ENCODE data around the gene SLC8A1. TPM values are rescaled to one million over a fixed set of nuclear protein-coding genes. Genes with fewer than 3 reads are reported as not detected.

SLC8A1 gene
- total RNA-seq, 1 donor from 2014 or later: 4.2 TPM

GRCh38 chr2:40286721-40287120 lies 165.2 kb downstream of the SLC8A1 start:
- no peak for DNase-seq (ENCODE audit: low read depth, low spot score)
- Mint-ChIP-seq H3K27ac (ENCODE audit: unreplicated experiment) (no peak overlapping the region), H3K4me3 (no peak overlapping the region), H3K36me3 (ENCODE audit: low read depth) (no peaks in the 10 kb centered on the region), H3K27me3 (ENCODE audit: low read depth) (no peaks in the 10 kb centered on the region), H3K9me3 (no peaks in the 10 kb centered on the region), H3K4me1 (peaks cover 7% of the 10 kb centered on the region)
- no peak for TF ChIP-seq CTCF (conservative IDR thresholded peaks at IDR 0.05)

- Mint-ChIP-seq H3K4me3 (no peak overlapping the region), H3K27me3 (ENCODE audit: low read depth) (no peaks in the 10 kb centered on the region), H3K4me1 (peaks cover 7% of the 10 kb centered on the region), H3K27ac (ENCODE audit: unreplicated experiment) (no peak overlapping the region), H3K9me3 (no peaks in the 10 kb centered on the region), H3K36me3 (ENCODE audit: low read depth) (no peaks in the 10 kb centered on the region)
- no peak for TF ChIP-seq CTCF (conservative IDR thresholded peaks at IDR 0.05)
- no peak for DNase-seq (ENCODE audit: low read depth, low spot score)
Measured at GRCh38 chr2:40285391-40285790, 166.5 kb downstream of the SLC8A1 start.

GRCh38 chr2:40284797-40285196 lies 167.1 kb downstream of the SLC8A1 start:
- H3K36me3 Mint-ChIP-seq (ENCODE audit: low read depth): no peaks in the 10 kb centered on the region
- no peak overlapping the region for H3K4me3 Mint-ChIP-seq
- no peaks in the 10 kb centered on the region for H3K9me3 Mint-ChIP-seq
- TF ChIP-seq CTCF (conservative IDR thresholded peaks at IDR 0.05): no peak
- DNase-seq (ENCODE audit: low read depth, low spot score): no peak
- no peaks in the 10 kb centered on the region for H3K27me3 Mint-ChIP-seq (ENCODE audit: low read depth)
- H3K4me1 Mint-ChIP-seq: peaks cover 7% of the 10 kb centered on the region
- no peak overlapping the region for H3K27ac Mint-ChIP-seq (ENCODE audit: unreplicated experiment)

GRCh38 chr2:40283111-40283909 lies 168.6 kb downstream of the SLC8A1 start:
- Mint-ChIP-seq H3K27me3 (ENCODE audit: low read depth) (no peaks in the 10 kb centered on the region), H3K36me3 (ENCODE audit: low read depth) (no peaks in the 10 kb centered on the region), H3K4me3 (no peak overlapping the region), H3K27ac (ENCODE audit: unreplicated experiment) (no peak overlapping the region), H3K4me1 (peaks cover 7% of the 10 kb centered on the region), H3K9me3 (no peaks in the 10 kb centered on the region)
- no peak for DNase-seq (ENCODE audit: low read depth, low spot score)
- no peak for TF ChIP-seq CTCF (conservative IDR thresholded peaks at IDR 0.05)

- Mint-ChIP-seq H3K27ac (ENCODE audit: unreplicated experiment) (no peak overlapping the region), H3K9me3 (no peaks in the 10 kb centered on the region), H3K27me3 (ENCODE audit: low read depth) (no peaks in the 10 kb centered on the region), H3K4me3 (no peak overlapping the region), H3K4me1 (peaks cover 7% of the 10 kb centered on the region), H3K36me3 (ENCODE audit: low read depth) (no peaks in the 10 kb centered on the region)
- no peak for DNase-seq (ENCODE audit: low read depth, low spot score)
- no peak for TF ChIP-seq CTCF (conservative IDR thresholded peaks at IDR 0.05)
Measured at GRCh38 chr2:40282428-40282827, 169.5 kb downstream of the SLC8A1 start.

Data from neural crest cell (in vitro differentiated cells).